Measurements from ENCODE around the gene LKAAEAR1. TPM values are rescaled to one million over a fixed set of nuclear protein-coding genes. Genes with fewer than 3 reads are reported as not detected.
A peak's percentile ranks its signal among the peaks of the same experiment; 100 is the strongest.

Gene LKAAEAR1
- total and polyA plus RNA-seq, 2 of the 13 experiments (the other 11 are each of a cell fraction or from before 2014, with no cell fraction given) = not detected

DNA sequence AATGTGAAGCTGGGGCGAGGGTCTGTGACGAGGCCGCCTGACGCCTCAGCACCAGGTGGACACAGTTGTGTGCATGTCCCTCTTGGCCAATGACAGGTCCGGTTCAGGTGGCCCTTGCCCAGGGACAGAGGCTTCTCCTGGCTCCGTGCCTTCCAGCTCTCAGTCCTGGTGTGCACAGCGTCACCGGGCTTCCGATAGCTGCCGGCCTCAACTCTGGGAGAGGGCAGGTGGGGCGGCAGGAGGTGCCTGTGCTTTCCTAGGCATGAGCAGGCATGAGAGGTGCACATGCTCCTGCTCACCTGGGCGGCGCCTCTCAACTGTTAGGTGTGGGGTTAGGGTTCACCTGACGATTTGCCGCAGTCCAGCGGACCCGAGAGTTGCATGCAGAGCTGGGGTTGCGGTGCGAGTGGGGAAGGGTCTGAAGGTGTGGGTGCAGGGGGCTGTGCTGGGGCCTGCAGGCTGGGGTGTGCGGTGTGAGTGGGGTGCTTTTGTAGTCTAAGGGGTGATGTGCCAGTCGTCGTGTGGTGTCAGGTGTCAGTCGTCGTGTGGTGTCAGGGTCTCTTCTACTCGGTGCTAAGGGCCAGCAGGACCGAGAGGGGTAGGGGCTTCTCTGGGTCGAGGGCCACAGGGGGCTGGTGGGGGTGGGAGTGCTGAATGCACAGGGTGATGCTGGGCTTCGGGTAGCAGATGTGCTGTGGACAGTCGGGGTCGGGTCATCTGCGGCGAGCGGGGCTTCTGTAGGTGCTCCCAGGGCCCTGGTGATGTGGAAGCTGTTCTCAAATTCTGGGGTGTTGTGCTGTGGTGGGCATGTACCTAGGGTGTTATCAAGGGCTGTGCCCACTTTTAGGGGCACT is 31.0 kb downstream of the LKAAEAR1 start (continued):
- TF ChIP-seq, protein P1, sequence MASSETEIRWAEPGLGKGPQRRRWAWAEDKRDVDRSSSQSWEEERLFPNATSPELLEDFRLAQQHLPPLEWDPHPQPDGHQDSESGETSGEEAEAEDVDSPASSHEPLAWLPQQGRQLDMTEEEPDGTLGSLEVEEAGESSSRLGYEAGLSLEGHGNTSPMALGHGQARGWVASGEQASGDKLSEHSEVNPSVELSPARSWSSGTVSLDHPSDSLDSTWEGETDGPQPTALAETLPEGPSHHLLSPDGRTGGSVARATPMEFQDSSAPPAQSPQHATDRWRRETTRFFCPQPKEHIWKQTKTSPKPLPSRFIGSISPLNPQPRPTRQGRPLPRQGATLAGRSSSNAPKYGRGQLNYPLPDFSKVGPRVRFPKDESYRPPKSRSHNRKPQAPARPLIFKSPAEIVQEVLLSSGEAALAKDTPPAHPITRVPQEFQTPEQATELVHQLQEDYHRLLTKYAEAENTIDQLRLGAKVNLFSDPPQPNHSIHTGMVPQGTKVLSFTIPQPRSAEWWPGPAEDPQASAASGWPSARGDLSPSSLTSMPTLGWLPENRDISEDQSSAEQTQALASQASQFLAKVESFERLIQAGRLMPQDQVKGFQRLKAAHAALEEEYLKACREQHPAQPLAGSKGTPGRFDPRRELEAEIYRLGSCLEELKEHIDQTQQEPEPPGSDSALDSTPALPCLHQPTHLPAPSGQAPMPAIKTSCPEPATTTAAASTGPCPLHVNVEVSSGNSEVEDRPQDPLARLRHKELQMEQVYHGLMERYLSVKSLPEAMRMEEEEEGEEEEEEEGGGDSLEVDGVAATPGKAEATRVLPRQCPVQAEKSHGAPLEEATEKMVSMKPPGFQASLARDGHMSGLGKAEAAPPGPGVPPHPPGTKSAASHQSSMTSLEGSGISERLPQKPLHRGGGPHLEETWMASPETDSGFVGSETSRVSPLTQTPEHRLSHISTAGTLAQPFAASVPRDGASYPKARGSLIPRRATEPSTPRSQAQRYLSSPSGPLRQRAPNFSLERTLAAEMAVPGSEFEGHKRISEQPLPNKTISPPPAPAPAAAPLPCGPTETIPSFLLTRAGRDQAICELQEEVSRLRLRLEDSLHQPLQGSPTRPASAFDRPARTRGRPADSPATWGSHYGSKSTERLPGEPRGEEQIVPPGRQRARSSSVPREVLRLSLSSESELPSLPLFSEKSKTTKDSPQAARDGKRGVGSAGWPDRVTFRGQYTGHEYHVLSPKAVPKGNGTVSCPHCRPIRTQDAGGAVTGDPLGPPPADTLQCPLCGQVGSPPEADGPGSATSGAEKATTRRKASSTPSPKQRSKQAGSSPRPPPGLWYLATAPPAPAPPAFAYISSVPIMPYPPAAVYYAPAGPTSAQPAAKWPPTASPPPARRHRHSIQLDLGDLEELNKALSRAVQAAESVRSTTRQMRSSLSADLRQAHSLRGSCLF (CRISPR knock-in tag; IDR thresholded peaks at IDR 0.05; ENCODE audit: borderline replicate concordance) = no peak
- TF ChIP-seq, protein P2, sequence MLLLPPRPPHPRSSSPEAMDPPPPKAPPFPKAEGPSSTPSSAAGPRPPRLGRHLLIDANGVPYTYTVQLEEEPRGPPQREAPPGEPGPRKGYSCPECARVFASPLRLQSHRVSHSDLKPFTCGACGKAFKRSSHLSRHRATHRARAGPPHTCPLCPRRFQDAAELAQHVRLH (CRISPR knock-in tag; IDR thresholded peaks at IDR 0.05; ENCODE audit: borderline replicate concordance, low read depth) = peak; percentile 72; the same call in 1 of the 2 replicates
- TF ChIP-seq, protein P3, sequence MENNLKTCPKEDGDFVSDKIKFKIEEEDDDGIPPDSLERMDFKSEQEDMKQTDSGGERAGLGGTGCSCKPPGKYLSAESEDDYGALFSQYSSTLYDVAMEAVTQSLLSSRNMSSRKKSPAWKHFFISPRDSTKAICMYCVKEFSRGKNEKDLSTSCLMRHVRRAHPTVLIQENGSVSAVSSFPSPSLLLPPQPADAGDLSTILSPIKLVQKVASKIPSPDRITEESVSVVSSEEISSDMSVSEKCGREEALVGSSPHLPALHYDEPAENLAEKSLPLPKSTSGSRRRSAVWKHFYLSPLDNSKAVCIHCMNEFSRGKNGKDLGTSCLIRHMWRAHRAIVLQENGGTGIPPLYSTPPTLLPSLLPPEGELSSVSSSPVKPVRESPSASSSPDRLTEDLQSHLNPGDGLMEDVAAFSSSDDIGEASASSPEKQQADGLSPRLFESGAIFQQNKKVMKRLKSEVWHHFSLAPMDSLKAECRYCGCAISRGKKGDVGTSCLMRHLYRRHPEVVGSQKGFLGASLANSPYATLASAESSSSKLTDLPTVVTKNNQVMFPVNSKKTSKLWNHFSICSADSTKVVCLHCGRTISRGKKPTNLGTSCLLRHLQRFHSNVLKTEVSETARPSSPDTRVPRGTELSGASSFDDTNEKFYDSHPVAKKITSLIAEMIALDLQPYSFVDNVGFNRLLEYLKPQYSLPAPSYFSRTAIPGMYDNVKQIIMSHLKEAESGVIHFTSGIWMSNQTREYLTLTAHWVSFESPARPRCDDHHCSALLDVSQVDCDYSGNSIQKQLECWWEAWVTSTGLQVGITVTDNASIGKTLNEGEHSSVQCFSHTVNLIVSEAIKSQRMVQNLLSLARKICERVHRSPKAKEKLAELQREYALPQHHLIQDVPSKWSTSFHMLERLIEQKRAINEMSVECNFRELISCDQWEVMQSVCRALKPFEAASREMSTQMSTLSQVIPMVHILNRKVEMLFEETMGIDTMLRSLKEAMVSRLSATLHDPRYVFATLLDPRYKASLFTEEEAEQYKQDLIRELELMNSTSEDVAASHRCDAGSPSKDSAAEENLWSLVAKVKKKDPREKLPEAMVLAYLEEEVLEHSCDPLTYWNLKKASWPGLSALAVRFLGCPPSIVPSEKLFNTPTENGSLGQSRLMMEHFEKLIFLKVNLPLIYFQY (CRISPR knock-in tag; IDR thresholded peaks at IDR 0.05; ENCODE audit: borderline replicate concordance) = peak; percentile 50; the same call in 1 of the 2 replicates
- TF ChIP-seq NFKBIZ (CRISPR knock-in tag; IDR thresholded peaks at IDR 0.05) (no peak), CREB1 (IDR thresholded peaks at IDR 0.05) (peak; percentile 59), CREB1 (CRISPR knock-in tag; IDR thresholded peaks at IDR 0.05) (no peak), PAF1 (CRISPR knock-in tag; IDR thresholded peaks at IDR 0.05) (no peak), NR1H2 (CRISPR knock-in tag; IDR thresholded peaks at IDR 0.05; ENCODE audit: borderline replicate concordance, low read depth) (0 out of 2 replicates have a peak, but pooled peaks have one; percentile 59), ZNF83 (CRISPR knock-in tag; IDR thresholded peaks at IDR 0.05; ENCODE audit: borderline replicate concordance) (peak; percentile 93; the same call in 1 of the 2 replicates), TBL1XR1 (IDR thresholded peaks at IDR 0.05; ENCODE audit: borderline replicate concordance, low read length, partially characterized antibody) (no peak)
- TF ChIP-seq, protein P4, sequence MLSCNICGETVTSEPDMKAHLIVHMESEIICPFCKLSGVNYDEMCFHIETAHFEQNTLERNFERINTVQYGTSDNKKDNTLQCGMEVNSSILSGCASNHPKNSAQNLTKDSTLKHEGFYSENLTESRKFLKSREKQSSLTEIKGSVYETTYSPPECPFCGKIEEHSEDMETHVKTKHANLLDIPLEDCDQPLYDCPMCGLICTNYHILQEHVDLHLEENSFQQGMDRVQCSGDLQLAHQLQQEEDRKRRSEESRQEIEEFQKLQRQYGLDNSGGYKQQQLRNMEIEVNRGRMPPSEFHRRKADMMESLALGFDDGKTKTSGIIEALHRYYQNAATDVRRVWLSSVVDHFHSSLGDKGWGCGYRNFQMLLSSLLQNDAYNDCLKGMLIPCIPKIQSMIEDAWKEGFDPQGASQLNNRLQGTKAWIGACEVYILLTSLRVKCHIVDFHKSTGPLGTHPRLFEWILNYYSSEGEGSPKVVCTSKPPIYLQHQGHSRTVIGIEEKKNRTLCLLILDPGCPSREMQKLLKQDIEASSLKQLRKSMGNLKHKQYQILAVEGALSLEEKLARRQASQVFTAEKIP (CRISPR knock-in tag; IDR thresholded peaks at IDR 0.05; ENCODE audit: borderline replicate concordance) = no peak
- TF ChIP-seq, protein P5, sequence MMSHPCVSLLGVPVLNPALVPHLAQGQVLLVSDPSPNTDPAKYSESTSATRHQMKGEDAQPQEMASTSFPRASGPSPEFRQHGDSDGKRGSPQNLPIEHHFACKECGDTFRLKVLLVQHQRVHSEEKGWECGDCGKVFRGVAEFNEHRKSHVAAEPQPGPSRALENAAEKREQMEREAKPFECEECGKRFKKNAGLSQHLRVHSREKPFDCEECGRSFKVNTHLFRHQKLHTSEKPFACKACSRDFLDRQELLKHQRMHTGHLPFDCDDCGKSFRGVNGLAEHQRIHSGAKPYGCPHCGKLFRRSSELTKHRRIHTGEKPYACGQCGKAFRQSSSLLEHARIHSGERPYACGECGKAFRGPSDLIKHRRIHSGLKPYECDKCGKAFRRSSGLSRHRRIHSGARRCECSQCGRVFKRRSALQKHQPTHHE (CRISPR knock-in tag; IDR thresholded peaks at IDR 0.05; ENCODE audit: borderline replicate concordance) = no peak; the same call in 1 of the 2 replicates
- TF ChIP-seq, protein P6, sequence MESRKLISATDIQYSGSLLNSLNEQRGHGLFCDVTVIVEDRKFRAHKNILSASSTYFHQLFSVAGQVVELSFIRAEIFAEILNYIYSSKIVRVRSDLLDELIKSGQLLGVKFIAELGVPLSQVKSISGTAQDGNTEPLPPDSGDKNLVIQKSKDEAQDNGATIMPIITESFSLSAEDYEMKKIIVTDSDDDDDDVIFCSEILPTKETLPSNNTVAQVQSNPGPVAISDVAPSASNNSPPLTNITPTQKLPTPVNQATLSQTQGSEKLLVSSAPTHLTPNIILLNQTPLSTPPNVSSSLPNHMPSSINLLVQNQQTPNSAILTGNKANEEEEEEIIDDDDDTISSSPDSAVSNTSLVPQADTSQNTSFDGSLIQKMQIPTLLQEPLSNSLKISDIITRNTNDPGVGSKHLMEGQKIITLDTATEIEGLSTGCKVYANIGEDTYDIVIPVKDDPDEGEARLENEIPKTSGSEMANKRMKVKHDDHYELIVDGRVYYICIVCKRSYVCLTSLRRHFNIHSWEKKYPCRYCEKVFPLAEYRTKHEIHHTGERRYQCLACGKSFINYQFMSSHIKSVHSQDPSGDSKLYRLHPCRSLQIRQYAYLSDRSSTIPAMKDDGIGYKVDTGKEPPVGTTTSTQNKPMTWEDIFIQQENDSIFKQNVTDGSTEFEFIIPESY (CRISPR knock-in tag; IDR thresholded peaks at IDR 0.05) = no peak

Data from HepG2 (cell line).